Loucy (cell line): ENCODE data around the gene GRAMD1C.

Experiments
- H2AFZ ChIP-seq: fragments of 200-600 bp; sonication (generic); 2 replicates; pipeline ENCODE4 v1.6.0; 2016; ENCODE audit warnings: antibody characterized with exemption, mild to moderate bottlenecking, low read length, moderate library complexity
- H3F3A ChIP-seq: fragments of 200-600 bp; 2 replicates; pipeline ENCODE4 v1.6.0; 2016; ENCODE audit warnings: antibody characterized with exemption, low read depth, mild to moderate bottlenecking
- H3K27me3 ChIP-seq: fragments of 200-600 bp; sonication (generic); 2 replicates; pipeline ENCODE4 v1.6.1; 2014; ENCODE audit warnings: low read length, mild to moderate bottlenecking; ENCODE audit not compliant: insufficient read depth, poor library complexity, severe bottlenecking
- H3K36me3 ChIP-seq: fragments of 200-600 bp; sonication (generic); 2 replicates; pipeline ENCODE4 v1.6.1; 2016; ENCODE audit warnings: low read length; ENCODE audit not compliant: insufficient read depth
- H3K4me1 ChIP-seq: fragments of 200-600 bp; sonication (generic); 2 replicates; pipeline ENCODE4 v1.5.1; 2014; ENCODE audit warnings: low read length, mild to moderate bottlenecking; ENCODE audit not compliant: insufficient read depth, poor library complexity, severe bottlenecking
- H3K4me2 ChIP-seq: fragments of 200-600 bp; sonication (generic); 2 replicates; pipeline ENCODE4 v1.6.0; 2014; ENCODE audit warnings: antibody characterized with exemption, low read length, low read depth, mild to moderate bottlenecking; ENCODE audit not compliant: poor library complexity, severe bottlenecking
- H3K4me3 ChIP-seq: fragments of 200-600 bp; sonication (generic); 2 replicates; pipeline ENCODE4 v1.5.1; 2014; ENCODE audit warnings: low read length, mild to moderate bottlenecking, mixed read lengths; ENCODE audit not compliant: poor library complexity, severe bottlenecking
- H3K79me2 ChIP-seq: fragments of 200-600 bp; sonication (generic); 2 replicates; pipeline ENCODE4 v1.6.1; 2014; ENCODE audit warnings: low read length; ENCODE audit not compliant: insufficient read depth
- H3K9ac ChIP-seq: fragments of 200-600 bp; sonication (generic); 2 replicates; pipeline ENCODE4 v1.6.0; 2014; ENCODE audit warnings: mild to moderate bottlenecking, low read depth, low read length, moderate library complexity; ENCODE audit not compliant: poor library complexity, severe bottlenecking
- H3K9me2 ChIP-seq: fragments of 200-600 bp; sonication (generic); replicated peaks from 2 replicates; pipeline ENCODE4 v1.6.1; 2016; ENCODE audit warnings: low read depth, low read length, mixed read lengths
- H3K9me3 ChIP-seq: fragments of 200-600 bp; sonication (generic); 2 replicates; pipeline ENCODE4 v1.6.1; 2014; ENCODE audit warnings: mild to moderate bottlenecking, antibody characterized with exemption, low read length, low read depth; ENCODE audit not compliant: insufficient read depth
- H4K20me1 ChIP-seq: fragments of 200-600 bp; sonication (generic); 2 replicates; pipeline ENCODE4 v1.6.0; 2014; ENCODE audit warnings: antibody characterized with exemption, low read length, mild to moderate bottlenecking; ENCODE audit not compliant: insufficient read depth, poor library complexity, severe bottlenecking
- CTCF ChIP-seq: fragments of 200-600 bp; sonication (generic); conservative IDR thresholded peaks from 2 replicates; pipeline ENCODE4 v1.5.1; 2014; ENCODE audit warnings: mild to moderate bottlenecking, antibody characterized with exemption, low read length
- EZH2phosphoT487 ChIP-seq: fragments of 200-600 bp; IDR thresholded peaks from 2 replicates; pipeline ENCODE4 v1.6.1; 2018; ENCODE audit warnings: antibody characterized with exemption, mild to moderate bottlenecking, moderate library complexity, borderline replicate concordance

GRAMD1C gene

GRCh38 chr3:113953677-113954076, 115.1 kb downstream of the GRAMD1C start:
- H4K20me1 ChIP-seq = no peaks in the 10 kb centered on the region
- H3K36me3 ChIP-seq = no peaks in the 10 kb centered on the region

GRCh38 chr3:113954091-113954685, 115.6 kb downstream of the GRAMD1C start:
- Histone ChIP-seq H2AFZ (no peak overlapping the region; the same call in 1 of the 2 replicates), H3F3A (no peaks in the 10 kb centered on the region), H3K4me2 (peak overlapping the region; percentile 48), H3K27me3 (no peaks in the 10 kb centered on the region), H3K9me3 (no peaks in the 10 kb centered on the region), H3K9me2 (no peaks in the 10 kb centered on the region), H3K36me3 (no peaks in the 10 kb centered on the region), H4K20me1 (no peaks in the 10 kb centered on the region), H3K79me2 (no peaks in the 10 kb centered on the region), H3K4me3 (peak overlapping the region; percentile 16), H3K9ac (no peak overlapping the region), H3K4me1 (peaks cover 28% of the 10 kb centered on the region)
- no peak for TF ChIP-seq CTCF
- no peak for TF ChIP-seq EZH2phosphoT487

More at GRCh38 chr3:113953677-113954076, 115.1 kb downstream of the GRAMD1C start:
- peak overlapping the region; percentile 48 for H3K4me2 ChIP-seq
- H3K79me2 ChIP-seq = no peaks in the 10 kb centered on the region
- H3K9ac ChIP-seq = no peak overlapping the region
- H3K4me1 ChIP-seq = peaks cover 33% of the 10 kb centered on the region
- peak overlapping the region; percentile 16 for H3K4me3 ChIP-seq
- no peaks in the 10 kb centered on the region for H3K9me2 ChIP-seq
- TF ChIP-seq CTCF = no peak
- no peak overlapping the region; the same call in 1 of the 2 replicates for H2AFZ ChIP-seq
- no peaks in the 10 kb centered on the region for H3K27me3 ChIP-seq
- no peaks in the 10 kb centered on the region for H3F3A ChIP-seq
- no peaks in the 10 kb centered on the region for H3K9me3 ChIP-seq

- Histone ChIP-seq H4K20me1 (no peaks in the 10 kb centered on the region), H3K36me3 (no peaks in the 10 kb centered on the region), H2AFZ (no peak overlapping the region), H3K9me3 (no peaks in the 10 kb centered on the region), H3K4me1 (peaks cover 4% of the 10 kb centered on the region), H3K4me2 (no peak overlapping the region), H3K27me3 (no peaks in the 10 kb centered on the region), H3K9ac (no peak overlapping the region), H3K4me3 (no peak overlapping the region), H3K9me2 (no peaks in the 10 kb centered on the region), H3K79me2 (no peaks in the 10 kb centered on the region), H3F3A (no peaks in the 10 kb centered on the region)
- TF ChIP-seq CTCF (no peak), EZH2phosphoT487 (no peak)
Measured at GRCh38 chr3:113963879-113964278, 125.3 kb downstream of the GRAMD1C start.
